Brain pericyte (primary cell): ENCODE measurements around the gene MAGI1.
"Not testable (repeated sequence)": the region's sequence is repeated elsewhere in the genome, so short reads cannot be mapped to it uniquely, and the experiment has no call there.

Experiments
- DNase-seq: peaks from one replicate; pipeline ENCODE4 v3.0.0-alpha.2; 2012; ENCODE audit warnings: low read depth, low spot score

Gene MAGI1

GRCh38 chr3:65877160-65877559, 161.6 kb downstream of the MAGI1 start:
- no peak for DNase-seq

- DNase-seq, result no peak
Measured at GRCh38 chr3:65876028-65876420, 162.7 kb downstream of the MAGI1 start.

- no peak for DNase-seq
Measured at GRCh38 chr3:65875393-65876027, 163.2 kb downstream of the MAGI1 start.

GRCh38 chr3:65873869-65874268, 164.8 kb downstream of the MAGI1 start:
- DNase-seq, result no peak

GRCh38 chr3:65873028-65873427, 165.7 kb downstream of the MAGI1 start:
- no peak for DNase-seq

GRCh38 chr3:65871305-65872141, 167.2 kb downstream of the MAGI1 start:
- peak; percentile 22 for DNase-seq

- DNase-seq, result no peak
Measured at GRCh38 chr3:65869798-65870197, 168.9 kb downstream of the MAGI1 start.

- no peak for DNase-seq
Measured at GRCh38 chr3:65867463-65868210, 171.1 kb downstream of the MAGI1 start.

- DNase-seq, result no peak
Measured at GRCh38 chr3:65864357-65864904, 174.3 kb downstream of the MAGI1 start.

GRCh38 chr3:65861718-65862117, 177.0 kb downstream of the MAGI1 start:
- no peak for DNase-seq

- not testable (repeated sequence) for DNase-seq
Measured at GRCh38 chr3:65859612-65860011, 179.1 kb downstream of the MAGI1 start.

- DNase-seq, result no peak
Measured at GRCh38 chr3:65858749-65859148, 180.0 kb downstream of the MAGI1 start.

GRCh38 chr3:65857327-65857726, 181.4 kb downstream of the MAGI1 start:
- no peak for DNase-seq

- no peak for DNase-seq
Measured at GRCh38 chr3:65856907-65857306, 181.8 kb downstream of the MAGI1 start.

- DNase-seq, result no peak
Measured at GRCh38 chr3:65855370-65856100, 183.2 kb downstream of the MAGI1 start.

GRCh38 chr3:65854606-65855304, 184.0 kb downstream of the MAGI1 start:
- DNase-seq, result no peak

GRCh38 chr3:65851827-65852226, 186.9 kb downstream of the MAGI1 start:
- no peak for DNase-seq

- DNase-seq, result no peak
Measured at GRCh38 chr3:65850261-65850660, 188.5 kb downstream of the MAGI1 start.

- DNase-seq, result no peak
Measured at GRCh38 chr3:65848024-65848423, 190.7 kb downstream of the MAGI1 start.

- no peak for DNase-seq
Measured at GRCh38 chr3:65846936-65847335, 191.8 kb downstream of the MAGI1 start.

GRCh38 chr3:65844370-65844769, 194.3 kb downstream of the MAGI1 start:
- no peak for DNase-seq
